WTC11 (cell line): ENCODE data around the gene SPINK14. TPM values are rescaled to one million over a fixed set of nuclear protein-coding genes. Genes with fewer than 3 reads are reported as not detected.

Experiments used
- ATAC-seq: fragments of 200-7000 bp; cut with Tn5 transposase; 2 replicates; pipeline ENCODE4 v1.10.0; 2021; ENCODE audit warnings: mild to moderate bottlenecking, moderate library complexity
- Bru-seq: library from RNA; stranded (reverse); fragments of 400-500 nt; gene quantifications from one replicate; lab custom pipeline; 2021; lab: Mats Ljungman, UMichigan
- CTCF ChIA-PET: fragments of 300-600 bp; sonication (Branson Sonifier 250); formaldehyde crosslinking; loops from one replicate; lab custom pipeline; 2021; ENCODE audit warnings: antibody characterized with exemption; lab: Charles Lee
- POLR2A ChIA-PET: fragments of 350-600 bp; sonication (Branson Sonifier 250); formaldehyde crosslinking; loops from one replicate; lab custom pipeline; 2021; ENCODE audit warnings: antibody characterized with exemption; lab: Charles Lee
- DNase-seq: peaks from one replicate; pipeline ENCODE4 v3.0.0; 2021; ENCODE audit warnings: low spot score
- H3K27ac Mint-ChIP-seq: 2 replicates; pipeline ENCODE4 v1.8.0; 2021; ENCODE audit warnings: mixed read lengths
- H3K27me3 Mint-ChIP-seq: 2 replicates; pipeline ENCODE4 v1.8.0; 2021; ENCODE audit warnings: low read depth, mild to moderate bottlenecking, moderate library complexity, mixed read lengths
- H3K36me3 Mint-ChIP-seq: 2 replicates; pipeline ENCODE4 v1.8.0; 2021; ENCODE audit warnings: mixed read lengths
- H3K4me1 Mint-ChIP-seq: 2 replicates; pipeline ENCODE4 v1.8.0; 2022; ENCODE audit warnings: mixed read lengths
- H3K4me3 Mint-ChIP-seq: 2 replicates; pipeline ENCODE4 v1.8.0; 2021; ENCODE audit warnings: mild to moderate bottlenecking, moderate library complexity, mixed read lengths
- H3K9me3 Mint-ChIP-seq: 2 replicates; pipeline ENCODE4 v1.8.0; 2021; ENCODE audit warnings: mixed read lengths
- ARID4B ChIP-seq: sonication (generic); formaldehyde crosslinking; IDR thresholded peaks from 2 replicates; pipeline ENCODE4 v1.8.0; 2023; ENCODE audit warnings: missing genetic modification reagents, mild to moderate bottlenecking, borderline replicate concordance
- ATF1 ChIP-seq: sonication (generic); formaldehyde crosslinking; IDR thresholded peaks from 2 replicates; pipeline ENCODE4 v1.8.1; 2023; ENCODE audit warnings: mild to moderate bottlenecking, moderate library complexity, missing genetic modification reagents
- CBFB ChIP-seq: sonication (generic); formaldehyde crosslinking; IDR thresholded peaks from 2 replicates; pipeline ENCODE4 v1.8.1; 2022; ENCODE audit warnings: mild to moderate bottlenecking, low read depth, missing genetic modification reagents
- CDX4 ChIP-seq: fragments of 250-450 bp; sonication (Bioruptor Pico); IDR thresholded peaks from 2 replicates; pipeline ENCODE4 v1.9.0; 2021; ENCODE audit warnings: moderate library complexity, mild to moderate bottlenecking, inconsistent platforms, borderline replicate concordance
- E2F1 ChIP-seq: sonication (generic); formaldehyde crosslinking; IDR thresholded peaks from 2 replicates; pipeline ENCODE4 v1.8.0; 2022; ENCODE audit warnings: mild to moderate bottlenecking, missing genetic modification reagents
- ELF4 ChIP-seq: sonication (generic); formaldehyde crosslinking; IDR thresholded peaks from 2 replicates; pipeline ENCODE4 v1.8.1; 2022; ENCODE audit warnings: low read depth, mild to moderate bottlenecking, moderate library complexity, missing genetic modification reagents
- ESRRA ChIP-seq: sonication (generic); formaldehyde crosslinking; IDR thresholded peaks from 2 replicates; pipeline ENCODE4 v1.8.1; 2022; ENCODE audit warnings: mild to moderate bottlenecking, missing genetic modification reagents, borderline replicate concordance
- FOXK1 ChIP-seq: sonication (generic); formaldehyde crosslinking; IDR thresholded peaks from 2 replicates; pipeline ENCODE4 v1.8.0; 2022; ENCODE audit warnings: mild to moderate bottlenecking, moderate library complexity, missing genetic modification reagents
- GABPB1 ChIP-seq: sonication (generic); formaldehyde crosslinking; IDR thresholded peaks from 2 replicates; pipeline ENCODE4 v1.8.1; 2023; ENCODE audit warnings: mild to moderate bottlenecking, missing genetic modification reagents
- HMGA2 ChIP-seq: fragments of 250-450 bp; sonication (Bioruptor Pico); IDR thresholded peaks from 2 replicates; pipeline ENCODE4 v1.4.0; 2021; ENCODE audit warnings: mild to moderate bottlenecking, moderate library complexity
- MLX ChIP-seq: sonication (generic); formaldehyde crosslinking; IDR thresholded peaks from 2 replicates; pipeline ENCODE4 v1.8.1; 2023; ENCODE audit warnings: mild to moderate bottlenecking, missing genetic modification reagents, moderate library complexity
- NFYB ChIP-seq: sonication (generic); formaldehyde crosslinking; conservative IDR thresholded peaks from 2 replicates; pipeline ENCODE4 v1.8.0; 2022; ENCODE audit warnings: low read depth, missing genetic modification reagents
- PRDM15 ChIP-seq: sonication (generic); formaldehyde crosslinking; IDR thresholded peaks from 2 replicates; pipeline ENCODE4 v1.8.0; 2022; ENCODE audit warnings: missing genetic modification reagents
- SMAD4 ChIP-seq: sonication (generic); formaldehyde crosslinking; IDR thresholded peaks from 2 replicates; pipeline ENCODE4 v1.8.0; 2022; ENCODE audit warnings: mild to moderate bottlenecking, missing genetic modification reagents
- TP53 ChIP-seq: sonication (generic); formaldehyde crosslinking; IDR thresholded peaks from 2 replicates; pipeline ENCODE4 v1.8.1; 2023; ENCODE audit warnings: mild to moderate bottlenecking, missing genetic modification reagents
- ZMAT4 ChIP-seq: fragments of 250-450 bp; sonication (Bioruptor Pico); IDR thresholded peaks from 2 replicates; pipeline ENCODE4 v1.9.0; 2021; ENCODE audit warnings: mild to moderate bottlenecking
- ZNF232 ChIP-seq: sonication (generic); formaldehyde crosslinking; IDR thresholded peaks from 2 replicates; pipeline ENCODE4 v1.8.0; 2022; ENCODE audit warnings: mild to moderate bottlenecking, missing genetic modification reagents
- ZNF263 ChIP-seq: sonication (generic); formaldehyde crosslinking; IDR thresholded peaks from 2 replicates; pipeline ENCODE4 v1.8.1; 2022; ENCODE audit warnings: low read depth, mild to moderate bottlenecking, moderate library complexity, missing genetic modification reagents
- ZNF281 ChIP-seq: sonication (generic); formaldehyde crosslinking; IDR thresholded peaks from 2 replicates; pipeline ENCODE4 v1.8.0; 2023; ENCODE audit warnings: mild to moderate bottlenecking, missing genetic modification reagents
- long read RNA-seq, 3 experiments: library from RNA in 1 of 3; library from capped mRNA in 1 of 3; library from polyadenylated mRNA in 1 of 3; unstranded in 2 of 3; stranded (forward) in 1 of 3; transcript quantifications; one replicate each; pipeline ENCODE4 v2.0.0, GENCODE V29; 2021
- total RNA-seq: library from RNA; stranded (reverse); gene quantifications from 3 replicates; pipeline ENCODE4 v1.2.3, GENCODE V29; 2021

SPINK14 gene
- total RNA-seq, result not detected in 3 replicates
- not detected for Bru-seq, nascent RNA
- long read RNA-seq, experiment 1, result 0 reads
- long read RNA-seq, experiment 2, result 0 reads
- long read RNA-seq, experiment 3, result 0 reads

- Mint-ChIP-seq H3K27ac (no peak within 1 kb of the TSS), H3K27me3 (no peaks in the 10 kb centered on the region; the same call in 1 of the 2 replicates), H3K4me1 (no peaks in the 10 kb centered on the region), H3K36me3 (no peaks in the 10 kb centered on the region), H3K9me3 (peaks cover 17% of the 10 kb centered on the region), H3K4me3 (no peak within 1 kb of the TSS)
- no peak for ATAC-seq
- TF ChIP-seq ZNF263 (CRISPR knock-in tag) (no peak), ESRRA (CRISPR knock-in tag) (no peak), ELF4 (no peak), PRDM15 (CRISPR knock-in tag) (no peak), ARID4B (CRISPR knock-in tag) (no peak), TP53 (CRISPR knock-in tag) (no peak), CBFB (CRISPR knock-in tag) (no peak), GABPB1 (no peak), E2F1 (CRISPR knock-in tag) (no peak), NFYB (no peak), MLX (CRISPR knock-in tag) (no peak), FOXK1 (CRISPR knock-in tag) (no peak), HMGA2 (CRISPR knock-in tag) (no peak), ZNF281 (CRISPR knock-in tag) (no peak), SMAD4 (CRISPR knock-in tag) (no peak), CDX4 (CRISPR knock-in tag) (no peak), ZMAT4 (CRISPR knock-in tag) (no peak), ATF1 (no peak), ZNF232 (CRISPR knock-in tag) (no peak)
- ChIA-PET POLR2A (no interaction called here), CTCF (no interaction called here)
- no peak for DNase-seq
These were observed at the start of gene SPINK14 for GRCh38 chr5:148168246-148168645. Gene SPINK14 (plus strand): TSS chr5:148168546. CDS start chr5:148169733, 1,187 bp downstream.
